BJ (cell line): Measurements from ENCODE around the gene IFI30. TPM values are rescaled to one million over a fixed set of nuclear protein-coding genes. Genes with fewer than 3 reads are reported as not detected.
A peak's percentile ranks its signal among the peaks of the same experiment; 100 is the strongest.

ENCODE experiments used
- CTCF ChIA-PET: fragments of 350-600 bp; formaldehyde crosslinking; extraction: SDS; loops from one replicate; lab custom pipeline; 2021; ENCODE audit warnings: antibody characterized with exemption, inconsistent platforms; lab: Yijun Ruan, JAX
- POLR2A ChIA-PET: fragments of 300-600 bp; sonication (Branson Sonifier 250); formaldehyde crosslinking; extraction: SDS; loops from one replicate; lab custom pipeline; 2021; ENCODE audit warnings: antibody characterized with exemption; lab: Charles Lee
- DNase-seq: peaks from one replicate; pipeline ENCODE4 v3.0.0-alpha.2; 2011; ENCODE audit warnings: low read depth
- H3K27me3 ChIP-seq: 2 replicates; pipeline ENCODE4 v1.6.0; 2011; ENCODE audit warnings: low read length; ENCODE audit not compliant: control insufficient read depth, insufficient read depth
- H3K36me3 ChIP-seq: 2 replicates; pipeline ENCODE4 v1.5.1; 2011; ENCODE audit warnings: low read length; ENCODE audit not compliant: control insufficient read depth, insufficient read depth
- H3K4me3 ChIP-seq: 2 replicates; pipeline ENCODE4 v1.5.1; 2011; ENCODE audit warnings: low read depth, mild to moderate bottlenecking, control low read depth, low read length
- CTCF ChIP-seq: IDR thresholded peaks from 2 replicates; pipeline ENCODE4 v1.5.1; 2011; ENCODE audit warnings: low read depth, mild to moderate bottlenecking, control low read depth, inconsistent platforms, low read length, moderate library complexity; ENCODE audit not compliant: insufficient read depth
- polyA minus RNA-seq: library from RNA; depleted of rRNA, polyadenylated mRNA; stranded (reverse); fragments of >200 nt; gene quantifications from 2 replicates; pipeline ENCODE4 v1.2.3, GENCODE V29; 2011; rRNA and poly(A)+ RNA removed
- polyA plus RNA-seq: library from polyadenylated mRNA; depleted of rRNA; stranded (reverse); fragments of >200 nt; gene quantifications from 2 replicates; pipeline ENCODE4 v1.2.3, GENCODE V29; 2011; rRNA removed

The IFI30 gene
- 11.1 and 14.5 TPM in 2 replicates for polyA plus RNA-seq
- 1.6 and 4.0 TPM in 2 replicates for polyA minus RNA-seq

- H3K36me3 ChIP-seq = peaks cover 1% of the 10 kb centered on the region; the same call in 1 of the 2 replicates
- H3K27me3 ChIP-seq = no peaks in the 10 kb centered on the region
- no peak for TF ChIP-seq CTCF
- ChIA-PET CTCF (no interaction called here), POLR2A (no interaction called here)
- H3K4me3 ChIP-seq = peak within 1 kb of the TSS; percentile 66
- DNase-seq = no peak
These were observed at the start of gene IFI30 for GRCh38 chr19:18173572-18174288. Gene IFI30 (plus strand): TSS chr19:18173813. CDS start chr19:18173842, 29 bp downstream.

GRCh38 chr19:18123819-18124218 lies 49.8 kb upstream of the IFI30 start:
- TF ChIP-seq CTCF = no peak
- Histone ChIP-seq H3K36me3 (peaks cover 19% of the 10 kb centered on the region), H3K4me3 (no peak overlapping the region), H3K27me3 (no peaks in the 10 kb centered on the region)
- CTCF ChIA-PET = interaction anchor here (0.7 to 1.4 kb wide), 2 partner anchors 13 to 37 kb away, joined by 3 read pairs; no protein-coding TSS in a partner anchor
- POLR2A ChIA-PET = no interaction called here
- no peak for DNase-seq

GRCh38 chr19:18126097-18126496 lies 47.5 kb upstream of the IFI30 start:
- no peak for TF ChIP-seq CTCF
- ChIA-PET POLR2A (no interaction called here), CTCF (no interaction called here)
- Histone ChIP-seq H3K4me3 (no peak overlapping the region), H3K27me3 (no peaks in the 10 kb centered on the region), H3K36me3 (peaks cover 24% of the 10 kb centered on the region)
- no peak for DNase-seq

- H3K36me3 ChIP-seq = peaks cover 24% of the 10 kb centered on the region
- TF ChIP-seq CTCF = no peak
- no peak overlapping the region for H3K4me3 ChIP-seq
- POLR2A ChIA-PET = no interaction called here
- H3K27me3 ChIP-seq = no peaks in the 10 kb centered on the region
- CTCF ChIA-PET = interaction anchor here (0.8 to 2.0 kb wide), 3 partner anchors 11 to 40 kb away, joined by 3 to 6 read pairs (median 4); no protein-coding TSS in a partner anchor
- no peak for DNase-seq
These were observed 45.6 kb upstream of the IFI30 start for GRCh38 chr19:18128044-18128443.

GRCh38 chr19:18128805-18129204 lies 44.8 kb upstream of the IFI30 start:
- Histone ChIP-seq H3K4me3 (no peak overlapping the region), H3K27me3 (no peaks in the 10 kb centered on the region), H3K36me3 (peaks cover 23% of the 10 kb centered on the region)
- ChIA-PET POLR2A (no interaction called here), CTCF (interaction anchor here (1.4 to 2.0 kb wide), 2 partner anchors 16 to 39 kb away, joined by 4 to 6 read pairs; no protein-coding TSS in a partner anchor)
- DNase-seq = no peak
- no peak for TF ChIP-seq CTCF
